ENCODE results near the gene NXPH4. TPM values are rescaled to one million over a fixed set of nuclear protein-coding genes. Genes with fewer than 3 reads are reported as not detected.

Gene NXPH4
- total RNA-seq, 1 donor from 2014 or later = 62.6 TPM

DNA sequence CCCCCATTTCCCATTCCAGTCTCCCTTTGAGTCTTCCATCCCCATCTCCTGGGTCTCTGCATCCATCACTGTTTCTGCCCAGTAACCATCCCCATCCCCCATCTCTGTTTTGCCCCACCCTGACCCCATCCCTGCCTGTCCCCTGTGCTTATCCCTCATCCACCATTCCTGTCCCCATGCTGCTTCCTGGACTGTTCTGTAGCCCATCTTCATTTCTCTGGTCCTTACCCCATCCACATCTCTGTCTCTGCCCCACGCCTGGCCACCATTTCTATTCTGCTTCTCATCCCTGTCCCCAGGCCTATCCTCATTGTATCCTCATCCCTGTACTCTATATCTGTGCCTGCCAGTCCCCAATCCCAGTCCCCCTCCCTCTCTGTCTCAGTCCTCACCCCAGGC lies 4.2 kb downstream of the NXPH4 start:
- Mint-ChIP-seq H3K27ac (ENCODE audit: unreplicated experiment) (no peak overlapping the region), H3K9me3 (ENCODE audit: unreplicated experiment) (no peaks in the 10 kb centered on the region), H3K4me1 (ENCODE audit: unreplicated experiment) (peaks cover 37% of the 10 kb centered on the region), H3K36me3 (ENCODE audit: unreplicated experiment) (peaks cover 3% of the 10 kb centered on the region), H3K4me3 (ENCODE audit: unreplicated experiment) (no peak overlapping the region), H3K27me3 (ENCODE audit: unreplicated experiment) (peaks cover 13% of the 10 kb centered on the region)
- TF ChIP-seq, protein P1, sequence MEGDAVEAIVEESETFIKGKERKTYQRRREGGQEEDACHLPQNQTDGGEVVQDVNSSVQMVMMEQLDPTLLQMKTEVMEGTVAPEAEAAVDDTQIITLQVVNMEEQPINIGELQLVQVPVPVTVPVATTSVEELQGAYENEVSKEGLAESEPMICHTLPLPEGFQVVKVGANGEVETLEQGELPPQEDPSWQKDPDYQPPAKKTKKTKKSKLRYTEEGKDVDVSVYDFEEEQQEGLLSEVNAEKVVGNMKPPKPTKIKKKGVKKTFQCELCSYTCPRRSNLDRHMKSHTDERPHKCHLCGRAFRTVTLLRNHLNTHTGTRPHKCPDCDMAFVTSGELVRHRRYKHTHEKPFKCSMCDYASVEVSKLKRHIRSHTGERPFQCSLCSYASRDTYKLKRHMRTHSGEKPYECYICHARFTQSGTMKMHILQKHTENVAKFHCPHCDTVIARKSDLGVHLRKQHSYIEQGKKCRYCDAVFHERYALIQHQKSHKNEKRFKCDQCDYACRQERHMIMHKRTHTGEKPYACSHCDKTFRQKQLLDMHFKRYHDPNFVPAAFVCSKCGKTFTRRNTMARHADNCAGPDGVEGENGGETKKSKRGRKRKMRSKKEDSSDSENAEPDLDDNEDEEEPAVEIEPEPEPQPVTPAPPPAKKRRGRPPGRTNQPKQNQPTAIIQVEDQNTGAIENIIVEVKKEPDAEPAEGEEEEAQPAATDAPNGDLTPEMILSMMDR (IDR thresholded peaks at IDR 0.05) = no peak
- DNase-seq (ENCODE audit: extremely low spot score, unreplicated experiment) = no peak

DNA sequence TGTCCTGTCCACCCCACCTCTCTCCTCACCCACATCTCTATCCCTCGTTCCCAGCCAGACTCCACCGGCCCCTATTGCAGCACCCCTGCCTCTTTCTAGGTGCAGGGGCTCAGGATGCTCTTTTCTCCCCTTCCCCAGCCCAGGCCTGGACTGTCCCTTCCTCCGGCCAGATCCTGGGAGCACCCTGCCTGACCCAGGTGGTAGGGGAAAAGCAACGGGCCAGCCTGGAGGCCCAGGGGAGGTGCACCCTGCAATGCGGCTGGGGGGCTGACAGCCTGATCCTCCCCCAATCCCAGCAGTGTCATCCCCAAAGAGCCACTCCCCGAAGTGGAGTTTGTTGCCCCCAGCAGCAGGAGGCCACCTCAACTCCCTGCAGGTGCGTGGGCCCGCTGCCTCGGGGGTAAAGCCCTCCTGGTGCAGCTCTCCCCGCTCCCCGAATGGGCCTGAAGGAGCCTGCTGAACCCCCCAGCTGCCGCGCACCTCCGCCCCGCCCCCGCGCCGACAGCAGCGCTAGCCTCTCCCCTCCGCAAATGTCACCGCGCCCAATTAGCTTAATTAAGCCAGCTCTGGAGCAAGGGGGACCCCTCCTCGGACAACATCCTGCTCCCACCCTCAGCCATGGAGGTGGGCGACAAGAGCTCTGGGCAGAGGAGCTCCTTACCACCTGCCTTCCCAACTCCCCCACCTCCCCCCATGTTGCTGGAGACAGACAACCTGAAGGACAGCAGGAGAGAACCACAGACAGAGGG lies 4.7 kb downstream of the NXPH4 start:
- Mint-ChIP-seq H3K4me3 (ENCODE audit: unreplicated experiment) (no peak overlapping the region), H3K27me3 (ENCODE audit: unreplicated experiment) (peaks cover 13% of the 10 kb centered on the region), H3K9me3 (ENCODE audit: unreplicated experiment) (no peaks in the 10 kb centered on the region), H3K36me3 (ENCODE audit: unreplicated experiment) (peaks cover 3% of the 10 kb centered on the region), H3K4me1 (ENCODE audit: unreplicated experiment) (peaks cover 35% of the 10 kb centered on the region), H3K27ac (ENCODE audit: unreplicated experiment) (no peak overlapping the region)
- no peak for DNase-seq (ENCODE audit: extremely low spot score, unreplicated experiment)
- TF ChIP-seq, protein P1 (IDR thresholded peaks at IDR 0.05) = no peak

DNA sequence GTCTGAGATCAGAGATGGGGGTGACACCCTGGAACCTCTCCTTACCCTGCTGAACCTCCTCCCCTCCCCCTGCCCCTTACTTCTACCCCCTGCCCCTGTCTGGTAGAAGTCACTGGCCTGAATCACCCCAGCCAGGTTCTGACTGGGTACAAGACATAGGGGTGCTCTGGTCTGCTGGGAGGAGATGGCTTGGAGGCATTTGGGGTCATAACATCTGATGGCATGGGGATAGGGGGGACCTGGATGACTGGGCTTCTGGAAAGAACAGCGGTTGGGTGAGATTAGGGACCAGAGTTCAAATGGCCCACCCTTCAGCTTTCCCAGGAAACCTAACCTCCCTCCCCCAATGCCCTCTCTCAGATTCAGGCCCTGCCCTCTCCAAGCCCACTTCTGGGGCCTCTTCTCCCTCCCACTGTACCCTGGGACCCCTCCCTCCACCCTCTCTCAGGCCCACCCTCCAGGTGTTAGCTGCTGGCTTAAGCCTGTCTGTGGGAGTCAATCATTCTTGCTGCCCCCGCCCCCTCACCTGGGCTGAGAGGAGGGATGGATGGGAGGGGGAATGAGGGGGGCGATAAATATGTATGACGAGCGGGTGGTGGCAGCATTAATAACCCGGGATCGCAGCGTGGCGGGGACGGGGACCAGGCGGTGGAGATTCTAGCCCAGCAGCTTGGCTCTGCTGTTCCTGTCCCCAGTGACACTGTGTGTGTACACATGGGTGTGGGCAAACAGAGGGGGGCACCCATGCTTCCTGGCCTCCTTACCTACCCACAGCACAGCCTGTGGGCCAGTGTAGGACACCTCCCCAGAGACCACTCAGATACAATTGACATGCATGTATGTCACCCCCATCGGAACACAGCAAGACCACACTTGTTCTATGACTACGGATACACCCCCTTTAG lies 5.9 kb downstream of the NXPH4 start:
- DNase-seq (ENCODE audit: extremely low spot score, unreplicated experiment) = no peak
- Mint-ChIP-seq H3K27ac (ENCODE audit: unreplicated experiment) (no peak overlapping the region), H3K27me3 (ENCODE audit: unreplicated experiment) (peaks cover 13% of the 10 kb centered on the region), H3K9me3 (ENCODE audit: unreplicated experiment) (no peaks in the 10 kb centered on the region), H3K36me3 (ENCODE audit: unreplicated experiment) (peaks cover 3% of the 10 kb centered on the region), H3K4me3 (ENCODE audit: unreplicated experiment) (no peak overlapping the region), H3K4me1 (ENCODE audit: unreplicated experiment) (peaks cover 41% of the 10 kb centered on the region)
- TF ChIP-seq, protein P1 (IDR thresholded peaks at IDR 0.05) = no peak

DNA sequence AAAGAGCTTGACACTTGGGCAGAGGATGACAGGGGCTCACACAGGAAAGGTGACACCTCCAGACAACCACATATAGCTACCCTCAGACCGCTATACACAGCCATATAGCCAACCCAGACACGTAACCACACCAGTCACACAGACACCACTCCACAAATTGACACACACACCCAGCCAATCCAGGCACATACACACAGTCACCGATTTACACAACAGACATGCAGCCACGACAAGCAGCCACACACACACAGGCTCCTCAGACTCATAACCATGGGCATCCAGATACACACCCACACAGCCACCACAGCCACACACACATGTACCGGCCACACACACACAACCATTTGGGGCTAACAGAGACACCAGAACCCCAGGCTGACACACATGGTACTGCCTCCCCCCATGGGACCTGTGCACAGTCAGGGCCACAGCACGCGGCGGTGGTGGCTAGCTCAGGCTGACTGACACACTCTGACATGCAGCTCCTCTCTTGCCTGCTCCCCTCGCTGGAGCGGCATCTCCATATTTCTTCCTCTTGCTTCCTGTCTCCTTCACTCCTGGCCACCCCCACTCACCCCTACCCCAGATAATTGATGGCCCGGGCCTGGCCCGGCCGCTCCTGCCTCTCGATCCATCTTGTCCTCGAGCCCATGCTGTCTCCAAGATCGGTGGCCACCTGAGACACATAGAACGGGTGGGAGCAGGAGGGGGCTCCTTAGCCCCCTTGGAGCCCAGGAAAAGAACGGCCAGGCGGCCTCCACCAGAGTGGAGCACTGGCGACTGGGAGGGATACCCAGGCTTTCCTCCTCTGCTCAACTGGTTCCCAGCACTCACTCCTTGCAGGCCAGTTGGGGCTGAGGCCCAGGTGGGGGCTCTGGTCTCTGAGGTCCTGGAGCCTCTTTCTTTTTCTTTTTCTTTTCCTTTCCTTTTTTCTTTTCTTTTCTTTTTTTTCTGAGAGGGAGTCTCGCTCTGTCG lies 6.9 kb downstream of the NXPH4 start:
- H3K9me3 Mint-ChIP-seq (ENCODE audit: unreplicated experiment) = no peaks in the 10 kb centered on the region
- TF ChIP-seq, protein P1 (IDR thresholded peaks at IDR 0.05) = no peak
- H3K4me1 Mint-ChIP-seq (ENCODE audit: unreplicated experiment) = peaks cover 33% of the 10 kb centered on the region
- peaks cover 13% of the 10 kb centered on the region for H3K27me3 Mint-ChIP-seq (ENCODE audit: unreplicated experiment)
- DNase-seq (ENCODE audit: extremely low spot score, unreplicated experiment) = no peak
- no peak overlapping the region for H3K27ac Mint-ChIP-seq (ENCODE audit: unreplicated experiment)
- peaks cover 3% of the 10 kb centered on the region for H3K36me3 Mint-ChIP-seq (ENCODE audit: unreplicated experiment)
- H3K4me3 Mint-ChIP-seq (ENCODE audit: unreplicated experiment) = no peak overlapping the region

Data from osteocyte (in vitro differentiated cells).